ENCODE results near the gene POFUT1.

POFUT1 gene

DNA sequence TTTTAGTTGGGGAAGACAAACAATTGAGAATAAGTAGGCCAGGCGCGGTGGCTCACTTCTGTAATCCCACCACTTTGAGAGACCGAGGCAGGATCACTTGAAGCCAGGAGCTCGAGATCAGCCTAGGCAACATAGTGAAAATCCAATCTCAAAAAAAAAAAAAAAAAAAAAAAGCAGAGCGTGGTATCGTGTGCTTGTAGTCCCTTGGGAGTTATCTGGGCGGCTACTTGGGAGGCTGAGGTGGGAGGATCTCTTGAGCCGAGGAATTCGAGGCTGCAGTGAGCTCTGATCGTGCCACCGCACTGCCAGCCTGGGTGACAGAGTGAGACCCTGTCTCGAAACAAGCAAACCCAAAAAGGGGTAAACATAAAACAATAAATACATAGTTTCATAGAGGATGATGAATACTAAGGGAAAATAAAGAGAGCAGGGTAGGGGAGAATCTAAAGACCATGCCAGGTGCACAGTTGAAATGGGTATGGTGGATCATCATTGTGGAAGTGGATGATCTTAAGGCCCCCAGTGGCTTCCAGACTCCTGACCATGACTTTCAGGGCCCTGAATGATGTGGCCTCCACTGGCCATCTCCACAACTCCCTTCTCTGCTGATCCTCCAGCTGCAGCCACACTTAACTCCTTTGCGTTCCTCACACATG lies 947 bp downstream of the POFUT1 start:
- no peak for DNase-seq

DNA sequence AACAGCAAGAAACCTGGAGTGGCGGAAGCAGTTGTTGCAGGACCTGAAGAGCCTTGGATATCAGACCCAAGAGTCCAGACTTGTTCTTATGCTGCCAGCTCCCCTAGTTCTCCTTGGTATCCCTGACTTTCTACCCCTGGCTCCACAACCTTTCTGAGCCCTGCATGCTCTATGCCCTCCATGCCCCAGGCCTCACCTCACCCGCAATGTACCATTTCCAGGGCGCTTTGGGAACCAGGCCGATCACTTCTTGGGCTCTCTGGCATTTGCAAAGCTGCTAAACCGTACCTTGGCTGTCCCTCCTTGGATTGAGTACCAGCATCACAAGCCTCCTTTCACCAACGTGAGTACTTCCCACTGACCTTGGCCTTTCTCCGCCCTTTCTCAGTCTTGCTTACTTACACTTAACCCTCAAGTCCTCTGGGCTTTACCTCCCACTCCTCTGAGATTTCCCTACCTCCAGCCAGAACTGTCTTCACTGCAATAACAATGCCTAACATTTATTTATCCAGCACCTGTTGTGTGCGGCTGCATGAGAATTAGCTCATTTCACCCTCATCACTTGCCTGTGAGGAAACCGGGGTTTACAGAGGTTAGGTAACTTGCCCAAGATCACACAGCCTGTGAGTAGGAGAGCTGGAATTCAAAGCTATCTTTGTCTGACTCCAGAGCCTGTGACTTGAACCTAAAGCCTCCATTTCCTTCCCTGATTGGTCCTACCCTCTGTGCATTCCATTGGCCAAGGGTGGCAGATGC lies 2.3 kb downstream of the POFUT1 start:
- no peak for DNase-seq

DNA sequence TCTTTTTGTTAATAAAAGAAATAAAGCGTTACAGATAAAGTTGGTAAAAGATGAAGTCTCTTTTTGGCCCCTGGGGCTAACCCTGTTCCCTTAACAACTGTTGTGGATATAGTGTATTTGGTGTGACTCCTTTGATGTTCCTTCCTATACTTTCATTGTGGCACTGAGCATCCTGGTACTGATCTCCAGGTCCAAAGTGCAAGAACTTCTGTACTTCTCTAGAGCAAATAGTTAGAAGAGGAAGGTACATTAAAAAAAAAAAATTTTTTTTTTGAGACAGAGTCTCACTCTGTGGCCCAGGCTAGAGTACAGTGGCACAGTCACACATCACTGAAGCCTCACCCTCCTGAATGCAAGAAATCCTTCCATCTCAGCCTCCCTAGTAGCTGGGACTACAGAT lies 6.2 kb downstream of the POFUT1 start:
- DNase-seq, result no peak

DNA sequence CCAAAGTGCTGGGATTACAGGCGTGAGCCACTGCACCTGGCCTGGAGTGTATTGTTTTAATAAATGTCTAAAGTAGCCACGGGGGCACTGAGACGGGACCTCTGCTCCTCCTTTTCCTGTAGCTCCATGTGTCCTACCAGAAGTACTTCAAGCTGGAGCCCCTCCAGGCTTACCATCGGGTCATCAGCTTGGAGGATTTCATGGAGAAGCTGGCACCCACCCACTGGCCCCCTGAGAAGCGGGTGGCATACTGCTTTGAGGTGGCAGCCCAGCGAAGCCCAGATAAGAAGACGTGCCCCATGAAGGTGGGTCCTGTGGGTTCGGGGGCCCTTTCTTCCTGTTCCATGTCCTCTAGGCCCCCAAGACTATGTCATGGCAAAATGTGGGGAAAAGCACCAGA lies 7.5 kb downstream of the POFUT1 start:
- DNase-seq, result no peak

DNA sequence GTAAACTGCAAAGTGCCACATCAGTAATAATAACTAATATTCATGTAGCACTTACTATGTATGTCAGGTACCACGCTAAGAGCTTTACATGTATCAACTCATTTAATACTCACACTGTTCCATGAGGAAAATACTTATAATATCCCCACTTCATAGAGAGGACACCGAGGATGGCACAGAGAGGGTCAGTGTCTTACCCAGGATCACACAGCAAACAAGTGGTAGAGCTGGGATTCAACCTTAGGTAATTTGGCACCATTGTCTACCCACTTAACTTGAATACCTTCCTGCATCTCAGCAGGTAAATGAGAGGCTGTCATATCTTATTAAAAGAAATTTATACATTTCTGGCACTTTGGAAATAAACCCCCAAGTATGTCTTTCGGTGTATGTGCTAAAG lies 8.0 kb downstream of the POFUT1 start:
- no peak for DNase-seq

DNA sequence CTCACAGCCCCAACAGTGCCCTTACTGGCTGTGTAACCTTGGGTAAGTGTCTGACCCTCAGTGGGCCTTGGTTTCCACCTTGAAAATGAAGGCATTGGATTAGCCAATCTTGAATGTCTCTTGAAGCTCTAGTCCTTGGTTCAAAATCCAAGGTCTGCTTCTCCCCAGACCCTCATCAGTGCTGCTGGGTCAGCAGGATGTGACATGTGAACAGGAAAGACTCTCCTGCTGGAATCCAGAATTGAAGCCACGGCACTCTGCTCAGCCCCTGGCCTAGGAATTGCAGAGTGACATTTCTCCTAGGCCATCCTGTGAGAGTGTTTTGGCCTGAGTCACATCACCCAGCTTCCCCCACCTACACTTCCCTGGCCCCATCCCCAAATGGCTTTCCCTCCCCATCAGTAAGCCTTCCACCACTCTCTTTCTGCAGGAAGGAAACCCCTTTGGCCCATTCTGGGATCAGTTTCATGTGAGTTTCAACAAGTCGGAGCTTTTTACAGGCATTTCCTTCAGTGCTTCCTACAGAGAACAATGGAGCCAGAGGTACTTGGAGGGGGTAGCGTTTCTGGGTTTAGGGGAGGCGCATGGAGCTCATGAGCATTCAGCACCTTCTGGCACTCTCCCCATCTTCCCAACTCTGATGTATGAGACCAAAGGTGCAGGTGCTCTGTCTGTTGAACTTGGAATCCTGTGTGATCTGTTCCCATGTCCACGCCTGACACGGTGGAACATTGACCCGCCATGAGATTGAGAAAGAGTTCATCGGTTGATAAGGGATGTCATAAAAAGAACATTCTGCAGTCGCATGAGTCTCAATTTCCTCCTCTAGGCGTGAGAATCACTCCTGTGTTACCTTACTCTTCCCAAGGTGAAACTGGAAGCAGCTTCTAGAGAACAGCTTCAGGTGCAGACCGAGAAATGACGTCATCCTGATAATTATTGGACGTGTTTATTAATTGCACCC lies 8.8 kb downstream of the POFUT1 start:
- no peak for DNase-seq

DNA sequence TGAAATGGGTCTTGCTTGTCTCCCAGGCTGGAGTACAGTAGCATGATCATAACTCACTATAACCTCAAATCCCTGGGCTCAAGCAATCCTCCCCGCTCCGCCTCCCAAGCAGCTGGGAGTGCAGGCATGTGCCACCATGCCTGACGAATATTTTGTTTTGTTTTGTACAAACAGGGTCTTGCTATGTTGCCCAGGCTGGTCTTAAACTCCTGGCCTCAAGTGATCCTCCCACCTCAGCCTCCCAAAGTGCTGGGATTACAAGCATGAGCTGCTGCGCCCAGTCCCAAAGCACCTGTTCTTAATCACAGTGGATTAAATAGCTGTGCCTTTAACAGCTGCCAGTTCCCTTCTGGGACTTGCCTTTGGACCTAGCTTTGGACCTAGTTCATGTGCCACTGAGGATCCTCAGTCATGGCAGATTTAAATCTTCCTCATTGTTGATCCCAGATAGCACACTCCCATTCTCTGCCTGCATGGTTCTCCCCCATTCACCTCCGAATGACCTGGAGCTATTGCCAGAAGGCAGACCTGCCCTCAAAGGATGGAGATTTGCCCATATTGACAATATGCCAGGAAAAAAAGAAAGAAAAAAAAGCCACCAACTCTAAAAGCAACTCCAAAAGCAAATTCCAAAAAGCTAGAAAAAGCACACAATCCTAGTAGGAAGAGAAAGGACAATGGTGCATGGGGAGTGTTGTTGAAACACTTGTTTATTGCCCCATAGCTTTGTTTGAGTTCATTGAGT lies 10.6 kb downstream of the POFUT1 start:
- DNase-seq, result no peak

DNA sequence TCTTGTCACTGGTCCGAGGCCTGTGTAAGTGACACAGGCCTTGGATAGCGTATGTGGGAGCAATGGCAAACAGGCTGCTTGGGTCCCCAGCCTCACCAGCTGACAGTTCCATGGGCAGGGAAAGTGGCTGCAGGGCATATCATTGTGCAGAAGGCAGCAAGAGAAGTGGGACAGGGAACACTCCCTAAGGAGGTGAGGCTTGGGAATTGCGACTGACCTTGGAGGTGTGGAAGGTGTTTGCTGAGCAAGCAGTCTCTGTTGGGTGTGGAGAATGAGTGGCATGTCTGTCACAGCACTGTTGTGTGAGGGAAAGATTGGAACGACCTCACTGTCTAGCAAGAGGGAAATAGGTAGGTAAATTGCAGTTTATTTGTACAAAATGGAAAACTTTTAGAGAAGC lies 16.8 kb downstream of the POFUT1 start:
- no peak for DNase-seq

DNA sequence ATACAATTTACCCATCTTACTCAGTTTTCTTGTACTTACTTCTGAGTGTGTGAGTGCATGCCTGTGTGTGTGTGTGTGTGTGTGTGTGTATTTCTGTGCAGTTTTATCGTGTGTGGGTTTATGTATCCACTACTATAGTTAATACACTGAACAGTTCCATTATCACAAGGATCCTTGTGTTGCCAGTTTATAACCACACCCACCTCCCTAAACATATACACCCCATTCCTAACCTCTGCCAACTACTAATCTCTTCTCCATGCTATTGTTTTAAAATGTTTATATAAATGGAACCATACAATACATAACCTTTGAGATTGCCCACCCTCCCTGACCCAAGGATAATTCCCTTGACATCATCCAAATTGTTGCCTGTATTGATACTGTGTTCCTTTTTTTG lies 18.7 kb downstream of the POFUT1 start:
- no peak for DNase-seq

DNA sequence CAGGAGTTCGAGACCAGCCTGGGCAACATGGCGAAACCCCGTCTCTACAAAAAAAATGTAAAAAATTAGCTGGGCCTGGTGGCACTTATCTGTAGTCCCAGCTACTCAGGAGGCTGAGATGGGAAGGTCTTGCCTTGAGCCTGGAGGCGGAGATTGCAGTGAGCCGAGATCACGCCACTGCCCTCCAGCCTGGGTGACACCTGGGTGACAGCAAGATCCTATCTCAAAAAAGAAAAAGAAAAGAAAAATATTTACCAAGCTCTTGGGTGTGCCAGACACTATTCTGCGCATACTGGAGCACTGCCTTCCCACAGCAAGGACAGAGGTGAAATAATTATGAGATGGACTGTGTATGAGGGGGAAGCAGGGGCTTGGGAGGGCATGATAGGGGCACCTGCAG lies 19.6 kb downstream of the POFUT1 start:
- no peak for DNase-seq

DNA sequence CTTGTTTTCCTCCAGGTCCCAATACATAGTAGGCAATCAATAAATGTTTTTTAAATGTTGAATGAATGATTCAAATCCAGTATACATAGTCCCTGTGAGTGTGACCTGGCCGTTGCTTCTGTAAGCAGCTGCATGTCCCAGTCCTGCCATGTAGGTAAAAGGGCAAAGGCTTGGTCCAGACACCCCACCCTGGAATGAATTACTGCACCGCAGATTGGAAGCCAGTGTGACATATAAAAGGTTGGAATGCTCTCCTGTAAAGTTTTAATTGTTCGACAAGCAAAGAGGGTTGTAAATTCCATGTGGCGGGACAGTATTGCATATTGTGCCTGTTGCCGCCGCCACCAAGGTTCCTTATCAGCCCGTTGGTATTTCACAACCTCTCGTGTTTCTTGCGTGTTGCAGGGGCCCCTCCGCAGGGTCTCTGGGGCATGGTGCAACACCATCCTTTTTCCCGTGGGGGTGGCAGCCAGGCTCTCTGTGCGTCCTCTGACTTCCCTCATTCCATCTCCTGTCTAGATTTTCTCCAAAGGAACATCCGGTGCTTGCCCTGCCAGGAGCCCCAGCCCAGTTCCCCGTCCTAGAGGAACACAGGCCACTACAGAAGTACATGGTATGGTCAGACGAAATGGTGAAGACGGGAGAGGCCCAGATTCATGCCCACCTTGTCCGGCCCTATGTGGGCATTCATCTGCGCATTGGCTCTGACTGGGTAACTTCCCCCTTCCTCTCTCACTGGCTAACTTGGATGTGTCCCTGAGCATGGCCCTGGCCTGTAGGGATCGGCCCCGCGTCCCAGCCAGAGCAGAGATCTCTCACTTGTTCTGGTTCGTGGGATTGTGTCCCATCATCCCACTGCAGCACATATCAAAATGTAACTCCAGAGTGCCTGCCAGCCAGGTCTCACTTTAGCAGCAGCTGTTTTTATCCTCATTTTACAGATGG lies 20.3 kb downstream of the POFUT1 start:
- DNase-seq, result no peak

DNA sequence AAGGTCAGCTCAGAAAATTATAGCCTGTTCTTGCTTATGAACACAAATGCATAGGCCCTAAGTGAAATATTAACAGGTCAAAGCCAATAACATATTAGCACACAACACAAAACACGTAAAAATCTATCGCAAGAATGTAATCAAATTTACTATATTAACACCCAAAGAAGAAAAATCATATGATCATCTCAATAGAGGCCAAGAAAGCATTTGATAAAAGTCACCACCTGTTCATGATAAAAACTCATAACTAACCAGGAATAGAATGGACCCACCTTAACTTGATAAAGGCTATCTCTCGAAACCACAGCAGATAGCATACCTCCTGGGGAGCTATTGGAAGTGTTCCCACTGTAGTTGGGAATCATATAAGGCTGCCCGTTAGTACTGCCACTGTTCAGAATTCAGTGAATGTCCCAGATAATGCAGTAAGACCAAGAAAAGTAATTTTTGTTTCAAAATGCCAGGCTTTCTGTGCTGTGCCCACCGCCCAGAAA lies 21.6 kb downstream of the POFUT1 start:
- DNase-seq, result no peak

DNA sequence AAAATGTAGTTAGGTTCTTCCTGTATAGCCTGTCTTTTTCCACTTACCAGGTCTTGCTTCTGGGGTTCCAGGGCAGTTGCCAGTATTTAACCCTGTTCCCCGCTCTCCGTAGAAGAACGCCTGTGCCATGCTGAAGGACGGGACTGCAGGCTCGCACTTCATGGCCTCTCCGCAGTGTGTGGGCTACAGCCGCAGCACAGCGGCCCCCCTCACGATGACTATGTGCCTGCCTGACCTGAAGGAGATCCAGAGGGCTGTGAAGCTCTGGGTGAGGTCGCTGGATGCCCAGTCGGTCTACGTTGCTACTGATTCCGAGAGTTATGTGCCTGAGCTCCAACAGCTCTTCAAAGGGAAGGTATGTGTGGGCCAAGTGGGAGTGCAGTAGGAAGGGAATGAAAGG lies 23.0 kb downstream of the POFUT1 start:
- DNase-seq, result no peak

DNA sequence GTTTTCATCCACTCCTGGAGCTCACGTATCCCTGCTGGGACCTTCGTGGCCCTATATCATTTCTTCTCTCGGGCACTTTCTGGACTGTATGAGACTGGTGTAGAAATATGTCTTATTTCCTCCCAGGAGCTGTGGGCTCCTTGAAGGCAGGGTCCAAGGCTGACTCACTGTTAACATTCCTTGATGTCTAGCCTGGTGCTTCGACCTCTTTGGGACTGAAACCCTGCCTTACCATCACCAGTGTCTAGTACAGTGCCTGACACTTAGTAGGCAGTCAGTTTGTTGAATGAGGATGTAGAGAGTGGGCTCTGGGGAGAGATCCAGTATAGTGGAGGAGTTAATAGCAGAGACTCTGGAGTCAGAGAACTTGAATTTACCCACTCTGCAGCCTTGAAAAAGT lies 23.6 kb downstream of the POFUT1 start:
- DNase-seq, result no peak

DNA sequence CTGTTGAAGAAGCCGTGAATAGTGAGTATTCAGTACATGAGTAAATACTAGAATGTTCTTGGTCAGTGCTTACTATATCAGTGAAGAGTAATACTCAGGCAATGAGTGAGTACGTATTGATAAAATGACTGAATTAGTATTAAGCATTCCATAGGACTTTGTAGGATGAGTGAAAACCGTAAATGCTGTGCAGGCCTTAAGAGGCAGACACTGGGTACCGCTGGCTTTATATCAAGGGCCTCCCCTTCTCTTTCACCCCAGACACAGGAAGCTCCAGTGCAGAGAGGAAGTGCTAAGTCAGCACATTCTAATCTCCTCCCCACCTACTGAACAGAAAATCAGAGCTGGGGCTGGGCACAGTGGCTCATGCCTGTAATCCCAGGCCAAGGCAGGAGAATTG lies 24.2 kb downstream of the POFUT1 start:
- no peak for DNase-seq

DNA sequence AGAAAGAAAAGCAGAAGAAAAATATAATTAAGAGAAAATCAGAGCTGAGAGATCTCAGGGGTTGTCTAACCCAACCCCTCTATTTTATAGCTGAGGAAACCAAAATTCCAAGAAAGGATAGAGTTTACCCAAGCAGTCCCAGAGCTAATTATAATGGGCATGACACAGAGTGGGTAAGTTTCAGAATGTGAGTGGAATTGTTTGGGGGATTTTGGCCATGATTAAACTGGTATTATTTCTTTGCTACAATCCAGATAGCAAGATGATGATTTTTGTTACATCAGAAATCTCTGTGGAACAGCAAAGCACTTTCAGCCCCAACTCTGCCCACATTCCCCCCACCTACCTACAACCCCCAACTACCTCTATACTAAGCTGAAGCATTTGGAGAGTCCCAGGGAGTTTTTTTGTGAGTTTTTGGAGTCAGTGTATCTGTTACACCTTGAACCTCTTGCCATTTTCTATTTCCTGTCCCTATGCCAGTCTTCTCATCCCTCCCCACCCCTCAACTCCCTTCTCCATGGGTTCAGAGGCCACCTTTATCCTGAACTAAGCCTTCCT lies 24.7 kb downstream of the POFUT1 start:
- DNase-seq, result no peak

DNA sequence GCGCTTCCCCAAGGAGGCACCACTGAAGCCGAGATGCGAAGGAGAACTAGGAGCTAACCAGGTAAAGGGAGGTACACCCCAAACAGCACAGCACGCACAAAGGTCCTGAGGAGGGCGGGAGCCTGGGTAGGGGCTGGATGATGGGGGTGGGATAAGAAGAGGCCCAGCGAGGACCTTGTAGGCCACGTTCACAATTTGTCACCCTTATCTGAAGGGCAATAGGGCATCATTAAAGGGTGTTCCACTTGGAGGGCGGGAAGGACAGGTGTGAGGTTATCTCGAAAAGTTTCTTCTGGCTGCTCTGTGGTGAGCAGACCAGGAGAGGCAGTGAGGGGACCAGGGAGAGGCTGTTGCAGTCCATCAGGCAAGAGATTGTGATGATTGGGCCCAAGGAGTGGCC lies 25.6 kb downstream of the POFUT1 start:
- DNase-seq, result no peak

DNA sequence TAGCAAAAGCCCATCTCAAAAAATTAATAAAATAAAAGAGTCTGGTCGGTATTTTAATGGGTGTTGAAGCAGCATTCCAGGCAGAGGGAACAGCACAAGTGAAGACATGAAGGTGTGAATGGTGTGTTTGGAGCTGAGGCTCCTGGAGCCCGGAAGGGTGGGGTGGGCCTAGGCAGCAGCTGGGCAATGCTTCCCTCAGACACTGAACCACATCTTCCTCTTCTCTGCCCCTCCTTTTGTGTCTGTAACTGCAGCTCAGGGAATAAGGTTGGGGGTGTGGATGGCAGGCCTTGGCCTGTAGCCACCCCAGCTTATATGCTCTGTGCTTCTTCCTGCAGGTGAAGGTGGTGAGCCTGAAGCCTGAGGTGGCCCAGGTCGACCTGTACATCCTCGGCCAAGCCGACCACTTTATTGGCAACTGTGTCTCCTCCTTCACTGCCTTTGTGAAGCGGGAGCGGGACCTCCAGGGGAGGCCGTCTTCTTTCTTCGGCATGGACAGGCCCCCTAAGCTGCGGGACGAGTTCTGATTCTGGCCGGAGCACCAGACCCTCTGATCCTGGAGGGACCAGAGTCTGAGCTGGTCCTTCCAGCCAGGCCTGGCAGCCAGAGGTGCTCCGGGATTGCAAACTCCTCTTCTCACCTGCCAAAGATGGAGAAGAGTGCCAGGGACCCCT lies 26.6 kb downstream of the POFUT1 start:
- no peak for DNase-seq

DNA sequence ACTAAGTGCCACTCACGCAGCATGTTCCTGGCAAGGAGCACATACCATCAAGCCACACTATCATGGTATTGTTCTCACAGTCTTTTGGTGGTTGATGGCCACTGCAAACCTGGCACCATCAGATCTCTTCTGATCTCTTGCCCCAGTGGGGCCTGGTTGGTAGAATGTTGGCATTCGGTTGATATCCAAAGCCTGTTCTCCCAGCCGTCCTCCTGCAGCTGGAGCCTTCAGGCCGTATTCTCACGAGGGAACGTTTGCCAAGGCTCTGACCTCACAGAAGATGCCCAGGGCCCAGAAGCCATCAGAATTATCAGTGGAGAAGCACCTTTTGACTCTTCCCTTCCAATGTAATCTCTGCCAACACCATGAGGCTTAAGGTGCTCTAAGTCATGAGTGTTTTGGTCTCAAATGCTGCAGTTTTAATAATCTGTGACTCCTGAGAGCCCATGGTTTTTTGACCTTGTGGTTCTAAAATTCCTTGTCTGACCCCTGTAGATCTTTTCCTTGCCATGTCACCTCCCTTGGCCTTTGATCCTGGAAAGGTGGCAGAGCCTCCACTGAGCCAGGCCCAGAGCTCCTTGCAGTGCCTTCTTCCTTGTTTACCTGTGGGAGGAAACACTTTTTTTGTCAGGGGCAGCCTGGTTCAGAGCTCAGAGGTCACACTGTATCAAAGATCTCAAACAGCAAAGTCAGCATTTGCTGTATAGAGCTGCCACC lies 27.8 kb downstream of the POFUT1 start:
- no peak for DNase-seq

DNA sequence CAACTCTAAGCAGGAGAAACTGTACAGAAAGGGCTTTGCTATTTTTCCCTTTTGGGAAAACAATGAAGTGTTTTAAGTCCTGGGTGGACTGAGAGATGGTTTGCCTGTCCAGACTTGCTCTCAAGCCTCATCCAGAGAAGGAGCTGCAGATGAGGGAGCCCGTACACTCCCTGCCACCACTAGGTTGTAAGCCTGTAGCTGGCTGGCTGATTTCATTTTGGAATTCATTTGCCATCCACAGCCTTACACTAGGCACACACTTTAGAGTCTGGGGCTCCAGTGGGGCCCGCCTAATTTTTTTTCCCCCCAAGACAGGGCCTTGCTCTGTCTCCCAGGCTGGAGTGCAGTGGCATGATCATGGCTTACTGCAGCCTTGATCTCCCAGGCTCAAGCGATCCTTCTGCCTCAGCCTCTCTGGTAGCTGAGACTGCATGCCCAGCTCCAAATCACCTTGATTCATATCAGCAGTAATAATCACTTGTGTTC lies 28.4 kb downstream of the POFUT1 start:
- DNase-seq, result no peak
